ENCODE results near the gene DIP2C.
"Not testable (repeated sequence)": the region's sequence is repeated elsewhere in the genome, so short reads cannot be mapped to it uniquely, and the experiment has no call there.

The DIP2C gene

DNA sequence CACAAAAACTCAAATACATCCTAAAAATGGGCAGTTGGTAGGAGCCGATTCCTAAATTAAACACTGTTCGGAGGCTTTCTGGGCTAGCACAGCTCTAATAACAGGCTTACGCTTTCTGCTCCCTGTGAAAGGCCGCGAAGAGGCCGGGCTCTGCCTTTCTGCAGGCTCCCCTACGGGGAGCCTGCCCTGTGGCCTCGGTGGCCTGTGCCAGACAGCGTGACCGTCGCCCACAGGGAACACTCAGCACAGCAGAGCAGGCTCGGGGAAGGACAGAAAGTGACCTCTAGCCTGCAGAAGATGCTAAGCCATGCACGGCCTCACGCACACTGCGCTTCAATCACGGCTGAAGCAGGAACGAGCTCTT, 64.2 kb downstream of the DIP2C start:
- no peak for DNase-seq

DNA sequence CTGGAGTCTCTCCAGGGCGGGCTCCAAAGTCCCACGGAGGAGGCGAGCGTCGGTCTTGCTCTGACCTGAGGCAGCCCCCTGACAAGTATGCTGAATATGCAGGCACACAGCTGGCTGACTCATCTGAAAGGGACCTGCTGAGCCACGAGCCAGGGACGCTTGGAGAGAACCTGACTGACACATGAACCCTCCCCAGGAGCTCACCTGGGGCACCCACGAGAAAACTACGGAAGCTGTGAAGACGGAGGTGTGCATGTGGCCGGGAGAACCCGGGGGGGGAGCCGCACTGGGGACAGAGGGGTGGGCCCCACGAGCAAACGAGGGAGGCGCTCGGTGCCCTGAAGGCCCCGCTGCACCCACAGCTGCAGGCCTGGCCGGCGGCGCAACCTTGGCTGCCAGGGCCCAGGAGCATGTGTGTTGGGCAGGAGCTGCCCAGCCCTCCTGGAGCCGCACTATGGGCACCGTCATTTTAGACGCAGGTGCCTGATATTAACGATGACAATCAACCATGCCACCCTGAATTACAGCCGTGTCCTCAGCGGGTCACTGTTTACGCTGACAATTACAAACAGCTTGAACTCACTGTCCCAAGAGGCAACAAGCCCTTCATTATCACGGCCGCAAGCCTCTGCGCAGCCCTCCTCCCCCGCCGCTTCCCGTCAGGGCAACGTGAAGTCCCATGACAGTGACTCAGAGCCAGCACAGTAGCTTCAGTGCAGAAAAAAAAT, 64.7 kb downstream of the DIP2C start:
- no peak for DNase-seq

DNA sequence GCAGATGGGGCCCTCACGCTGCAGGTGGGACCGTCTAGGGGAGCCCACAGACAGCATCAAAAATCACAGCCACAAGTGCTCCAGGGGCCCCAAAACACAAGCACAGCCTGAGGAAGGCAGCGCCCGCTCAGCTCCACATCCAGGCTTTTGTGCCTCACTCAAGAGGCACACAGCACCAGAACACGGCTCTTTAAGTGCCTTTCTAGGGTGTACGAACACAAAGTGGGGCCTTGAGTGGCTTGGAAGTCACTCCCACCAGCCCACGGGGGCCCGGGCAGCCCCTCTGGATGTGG, 65.2 kb downstream of the DIP2C start:
- no peak for DNase-seq

DNA sequence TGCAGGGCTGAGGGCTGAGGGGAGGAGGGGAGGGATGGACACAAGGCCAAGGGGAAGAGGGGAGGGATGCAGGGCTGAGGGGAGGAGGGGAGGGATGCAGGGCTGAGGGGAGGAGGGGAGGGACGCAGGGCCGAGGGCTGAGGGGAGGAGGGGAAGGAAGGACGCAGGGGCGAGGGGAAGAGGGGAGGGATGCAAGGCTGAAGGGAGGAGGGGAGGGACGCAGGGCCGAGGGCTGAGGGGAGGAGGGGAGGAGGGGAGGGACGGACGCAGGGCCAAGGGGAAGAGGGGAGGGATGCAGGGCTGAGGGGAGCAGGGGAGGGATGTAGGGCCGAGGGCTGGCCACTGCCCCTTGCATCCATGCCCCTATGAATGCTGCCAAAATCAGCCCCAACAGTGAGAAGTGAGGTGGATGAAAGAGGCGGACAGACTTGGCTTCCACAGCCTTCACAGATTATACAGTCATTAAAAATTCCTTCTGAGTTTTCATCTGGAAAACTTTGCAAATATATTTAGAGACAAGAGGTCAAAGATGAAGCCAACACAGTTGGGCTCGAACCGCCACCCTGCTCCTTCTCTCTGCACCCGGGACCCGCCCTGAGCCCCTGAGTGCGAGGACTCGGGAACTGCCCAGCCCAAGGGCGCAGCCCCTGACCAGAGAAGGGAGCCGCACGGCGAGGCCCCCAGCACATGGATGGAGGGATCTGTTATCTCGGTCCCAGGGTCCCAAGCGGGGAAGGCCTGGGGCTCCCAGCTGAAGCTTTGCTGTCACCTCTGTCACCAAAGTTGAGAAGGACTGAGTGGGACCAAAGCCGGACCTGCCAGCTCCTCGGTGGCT, 65.8 kb downstream of the DIP2C start:
- DNase-seq = no peak

GRCh38 chr10:623014-623413, 66.5 kb downstream of the DIP2C start:
- DNase-seq = no peak

DNA sequence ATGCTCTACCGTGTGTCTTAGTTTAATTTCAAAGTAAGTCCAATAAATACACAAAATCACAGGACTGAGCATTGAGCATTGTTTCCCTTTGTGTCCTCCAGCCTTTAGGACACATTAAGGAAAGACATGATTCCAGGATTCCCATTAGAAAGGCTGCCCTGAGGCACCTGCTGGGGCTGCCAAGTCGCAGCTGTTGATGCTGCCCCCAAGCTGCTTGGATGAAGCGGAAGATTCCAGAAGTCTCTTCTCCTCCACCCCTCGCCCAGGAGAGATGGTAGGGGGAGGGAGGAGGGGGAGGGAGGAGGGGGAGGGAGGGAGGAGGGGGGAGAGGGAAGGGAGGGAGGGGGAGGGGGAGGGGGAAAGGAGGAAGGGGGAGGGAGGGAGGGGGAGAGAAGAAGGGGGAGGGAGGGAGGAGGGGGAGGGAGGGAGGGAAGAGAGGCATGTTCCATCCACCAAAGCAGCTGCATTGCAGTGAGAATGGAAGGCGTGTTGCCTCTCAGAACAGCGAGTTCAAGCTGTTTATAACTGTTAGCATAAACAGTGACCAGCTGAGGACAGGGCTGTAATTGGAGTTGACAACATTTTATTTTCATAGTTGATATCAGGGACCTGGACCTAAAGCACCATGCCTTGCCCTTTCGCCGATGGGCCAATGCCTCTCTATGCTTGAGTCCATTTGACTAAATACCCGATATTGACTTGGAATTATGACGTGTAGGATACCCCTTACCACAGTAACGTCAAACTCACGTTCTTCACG, 67.3 kb downstream of the DIP2C start:
- DNase-seq = no peak

DNA sequence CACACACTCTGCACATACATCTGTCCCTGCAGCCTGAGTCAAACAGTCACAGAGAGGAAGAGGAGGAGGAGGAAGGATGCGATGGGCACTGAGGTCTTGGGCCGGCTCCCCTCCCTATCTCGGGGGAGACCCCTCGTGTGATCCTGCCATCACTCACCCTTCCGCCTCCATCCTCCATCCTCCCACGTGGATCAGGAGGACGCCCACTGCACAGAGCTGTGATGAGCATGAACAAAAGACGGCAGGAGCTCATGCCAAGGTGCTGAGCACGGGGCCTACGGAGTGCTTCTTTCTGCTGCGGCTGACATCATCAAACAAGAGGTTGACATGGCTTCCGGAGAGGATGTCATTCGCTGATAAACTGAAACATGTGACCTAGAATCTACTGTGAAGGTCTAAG, 68.0 kb downstream of the DIP2C start:
- DNase-seq = no peak

DNA sequence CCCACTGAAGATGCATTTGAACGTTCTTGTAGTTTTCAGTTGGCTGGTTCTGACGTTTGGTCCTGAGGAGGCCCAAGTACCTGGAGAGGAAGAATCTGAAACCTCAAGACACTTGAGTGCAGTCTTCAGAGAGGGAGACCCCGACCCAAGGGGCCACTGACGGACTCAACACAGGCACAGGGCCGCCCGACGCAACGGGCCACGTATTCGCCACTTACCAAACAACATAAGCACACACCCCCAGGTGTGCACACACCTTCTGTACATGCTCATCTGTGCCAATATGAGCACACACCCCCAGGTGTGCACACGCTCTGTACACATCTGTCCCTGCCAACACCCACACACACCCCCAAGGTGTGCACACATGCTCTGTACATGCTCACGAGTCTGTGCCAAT, 68.5 kb downstream of the DIP2C start:
- no peak for DNase-seq

GRCh38 chr10:620417-620816, 69.1 kb downstream of the DIP2C start:
- DNase-seq = no peak

GRCh38 chr10:619710-620109, 69.8 kb downstream of the DIP2C start:
- no peak for DNase-seq

- no peak for DNase-seq
Observed at GRCh38 chr10:618229-618989, 71.1 kb downstream of the DIP2C start.

GRCh38 chr10:617471-617870, 72.0 kb downstream of the DIP2C start:
- no peak for DNase-seq

DNA sequence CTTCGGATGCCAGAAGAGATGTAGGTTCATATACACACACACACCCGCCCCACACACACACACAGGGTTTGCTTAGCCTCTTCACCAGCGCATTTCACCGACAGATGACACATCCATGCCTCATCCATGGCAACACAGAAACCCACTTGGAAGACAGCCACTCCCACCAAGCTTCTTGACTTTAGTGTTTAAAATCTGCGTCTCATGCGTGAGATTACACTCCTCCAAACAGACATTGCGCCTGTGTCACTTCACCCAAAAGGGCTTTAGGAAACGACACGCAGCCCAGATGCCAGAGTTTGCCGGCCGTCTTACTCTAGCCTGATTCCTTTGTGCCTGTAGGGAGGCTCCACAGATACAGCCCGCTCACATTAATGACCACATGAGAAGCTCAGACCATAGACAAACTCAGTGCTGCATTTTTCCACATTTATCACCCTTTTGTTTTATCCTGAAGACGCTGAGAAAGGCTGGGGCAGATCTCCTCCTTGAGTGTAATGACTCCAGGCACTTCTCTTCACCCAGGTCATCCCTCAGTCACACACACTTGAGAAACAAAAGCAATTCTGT, 73.8 kb downstream of the DIP2C start:
- no peak for DNase-seq

GRCh38 chr10:614790-615582, 74.5 kb downstream of the DIP2C start:
- DNase-seq = no peak

GRCh38 chr10:614139-614711, 75.2 kb downstream of the DIP2C start:
- no peak for DNase-seq

DNA sequence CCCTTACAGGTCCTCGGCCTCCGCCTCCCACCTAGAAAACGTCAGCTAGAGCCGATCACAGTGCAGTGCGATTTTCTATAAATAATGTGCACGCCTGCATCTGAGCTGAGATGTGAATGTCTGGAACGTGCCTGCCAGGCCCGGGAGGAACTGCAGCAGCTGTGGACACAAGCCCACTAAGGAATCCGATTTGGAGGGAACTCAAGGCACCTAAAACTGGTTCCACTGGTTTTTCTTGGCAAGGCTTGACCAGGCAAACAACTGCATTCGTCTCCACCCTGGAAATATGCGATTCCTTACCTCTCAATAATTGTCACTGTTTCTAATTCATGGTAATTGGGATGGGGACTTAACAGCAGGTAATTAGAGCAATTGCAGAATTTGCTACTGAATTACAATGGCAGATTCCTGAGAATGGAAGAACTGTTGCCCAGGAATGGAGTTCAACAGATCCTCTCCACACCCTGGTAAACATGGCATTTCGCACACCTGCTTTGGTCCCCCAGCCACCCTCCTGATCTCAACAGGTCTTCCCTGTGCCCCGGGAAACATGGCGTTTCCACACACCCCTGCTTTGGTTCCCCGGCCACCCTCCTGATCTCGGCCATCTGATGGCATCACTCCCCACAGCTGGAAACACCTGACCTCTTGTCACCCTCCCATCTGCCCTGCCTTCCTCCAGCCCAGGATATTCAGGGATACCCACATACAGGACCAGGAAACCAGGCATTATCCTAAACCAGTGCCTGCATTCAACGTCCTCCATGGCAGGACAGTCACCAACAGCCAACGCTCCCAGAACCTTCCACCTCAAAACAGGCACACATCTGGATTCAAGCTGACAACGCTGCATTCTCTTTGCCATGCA, 76.0 kb downstream of the DIP2C start:
- DNase-seq = no peak

DNA sequence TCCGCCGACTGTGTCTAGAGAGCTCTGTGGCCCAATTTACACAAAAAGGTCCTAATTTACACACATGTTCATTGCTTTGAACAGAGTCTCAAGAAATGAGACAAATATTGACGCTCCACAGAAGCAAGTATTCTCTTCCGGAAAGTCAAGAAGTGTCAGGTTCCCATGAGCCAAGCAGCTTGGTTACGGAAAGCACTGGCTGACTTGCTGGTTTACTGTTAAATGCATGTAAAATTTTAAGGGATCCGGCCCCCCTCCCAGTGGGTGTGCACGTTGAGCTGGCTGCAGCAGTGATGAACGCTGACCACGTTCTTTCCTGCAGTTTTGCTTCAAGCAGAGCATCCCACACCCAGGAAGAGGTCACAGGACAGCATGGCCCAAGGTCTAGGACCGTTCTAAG, 76.8 kb downstream of the DIP2C start:
- no peak for DNase-seq

- not testable (repeated sequence) for DNase-seq
Observed at GRCh38 chr10:610642-611305, 78.7 kb downstream of the DIP2C start.

GRCh38 chr10:609868-610545, 79.5 kb downstream of the DIP2C start:
- DNase-seq = no peak

Data from activated CD4-positive, alpha-beta T cell treated with anti-CD3 and anti-CD28 coated beads, Interleukin-2, Interleukin-6, amounts not matched to agents 100 ng/mL and 50 ng/mL, durations not matched to agents 16 hours and 8 hours (primary cell).